Measurements from ENCODE around the gene GOLPH3.

GOLPH3 gene

GRCh38 chr5:32144378-32145207 lies 29.5 kb downstream of the GOLPH3 start:
- TF ChIP-seq CTCF (IDR thresholded peaks at IDR 0.05), result no peak

GRCh38 chr5:32143617-32144377 lies 30.3 kb downstream of the GOLPH3 start:
- DNase-seq, result no peak
- H3K36me3 ChIP-seq, result peaks cover 0 to 5% (median 0%) of the 10 kb centered on the region in 3 donors
- no peaks in the 10 kb centered on the region for H3K27me3 ChIP-seq
- no peak overlapping the region for H3K27ac ChIP-seq
- H3K4me1 ChIP-seq, result peaks cover 0 to 51% (median 23%) of the 10 kb centered on the region in 4 donors
- intact Hi-C loops (cut with DNase I; ENCODE audit: low total_unique reads), result no loop called here
- no peaks in the 10 kb centered on the region for H3K9me3 ChIP-seq
- H3K4me3 ChIP-seq, result no peak overlapping the region
- TF ChIP-seq CTCF (IDR thresholded peaks at IDR 0.05), result no peak

More at GRCh38 chr5:32144378-32145207, 29.5 kb downstream of the GOLPH3 start:
- no peaks in the 10 kb centered on the region for H3K9me3 ChIP-seq
- peaks cover 0 to 5% (median 0%) of the 10 kb centered on the region in 3 donors for H3K36me3 ChIP-seq
- intact Hi-C loops (cut with DNase I; ENCODE audit: low total_unique reads), result no loop called here
- H3K27me3 ChIP-seq, result no peaks in the 10 kb centered on the region
- H3K4me1 ChIP-seq, result peaks cover 0 to 56% (median 25%) of the 10 kb centered on the region in 4 donors
- no peak overlapping the region for H3K27ac ChIP-seq
- no peak overlapping the region for H3K4me3 ChIP-seq
- no peak for DNase-seq

- no peak overlapping the region for H3K27ac ChIP-seq
- no peaks in the 10 kb centered on the region for H3K9me3 ChIP-seq
- H3K36me3 ChIP-seq, result peaks cover 9 to 22% (median 19%) of the 10 kb centered on the region in 3 donors
- peaks cover 0 to 19% (median 2%) of the 10 kb centered on the region in 4 donors for H3K4me1 ChIP-seq
- no peaks in the 10 kb centered on the region for H3K27me3 ChIP-seq
- intact Hi-C loops (cut with DNase I; ENCODE audit: low total_unique reads), result no loop called here
- no peak for DNase-seq
- TF ChIP-seq CTCF (IDR thresholded peaks at IDR 0.05), result no peak
- H3K4me3 ChIP-seq, result no peak overlapping the region
Observed at GRCh38 chr5:32138839-32139493, 35.2 kb downstream of the GOLPH3 start.

GRCh38 chr5:32136342-32136741 lies 37.8 kb downstream of the GOLPH3 start:
- Histone ChIP-seq H3K4me1 (peaks cover 0 to 35% (median 8%) of the 10 kb centered on the region in 4 donors), H3K27me3 (no peaks in the 10 kb centered on the region), H3K4me3 (no peak overlapping the region), H3K36me3 (peaks cover 9 to 22% (median 19%) of the 10 kb centered on the region in 3 donors), H3K9me3 (no peaks in the 10 kb centered on the region), H3K27ac (no peak overlapping the region)
- DNase-seq, result no peak
- TF ChIP-seq CTCF (IDR thresholded peaks at IDR 0.05), result no peak
- intact Hi-C loops (cut with DNase I; ENCODE audit: low total_unique reads), result no loop called here

- H3K9me3 ChIP-seq, result no peaks in the 10 kb centered on the region
- no peaks in the 10 kb centered on the region for H3K27me3 ChIP-seq
- peaks cover 0 to 46% (median 14%) of the 10 kb centered on the region in 4 donors for H3K4me1 ChIP-seq
- intact Hi-C loops (cut with DNase I; ENCODE audit: low total_unique reads), result no loop called here
- H3K4me3 ChIP-seq, result no peak overlapping the region
- no peak overlapping the region for H3K27ac ChIP-seq
- no peak for TF ChIP-seq CTCF (IDR thresholded peaks at IDR 0.05)
- no peak for DNase-seq
- peaks cover 9 to 22% (median 19%) of the 10 kb centered on the region in 3 donors for H3K36me3 ChIP-seq
Observed at GRCh38 chr5:32135086-32135485, 39.0 kb downstream of the GOLPH3 start.
